Spleen (tissue), 7 donors: ENCODE measurements around the gene SMARCA5.

Experiments
- POLR2A ChIP-seq, 3 donors: fragments of 450-650 bp; IDR thresholded peaks; one replicate each; pipeline ENCODE4 v1.5.1; 2017; ENCODE audit warnings: antibody characterized with exemption in 3 of 3, mild to moderate bottlenecking in 1 of 3
- POLR2AphosphoS5 ChIP-seq, 3 donors: sonication (generic); formaldehyde crosslinking; IDR thresholded peaks; one replicate each; pipeline ENCODE4 v1.5.1; 2017; ENCODE audit warnings: antibody characterized with exemption in 3 of 3
- TF ChIP-seq, protein P1 (sequence below), 11 experiments: fragments of 200-600 bp in 7 of 11; fragments of 450-650 bp in 4 of 11; sonication (generic) in 4 of 11; IDR thresholded peaks in 8 of 11; conservative IDR thresholded peaks in 3 of 11; 1 replicate in 7 of 11; 2 replicates in 4 of 11; pipeline versions ENCODE4 v1.4.0 to v1.8.0; 2016 to 2021; ENCODE audit warnings: antibody characterized with exemption in 11 of 11, inconsistent platforms in 4 of 11, mild to moderate bottlenecking in 1 of 11
- donor health status: DM: no; HTN: no; CAD: no; lungs with moderate emphysema.
- donor health status: DM: no; HTN: no; CAD: no.
- donor health status: DM: no; HTN: no; CAD: no.

DNA sequence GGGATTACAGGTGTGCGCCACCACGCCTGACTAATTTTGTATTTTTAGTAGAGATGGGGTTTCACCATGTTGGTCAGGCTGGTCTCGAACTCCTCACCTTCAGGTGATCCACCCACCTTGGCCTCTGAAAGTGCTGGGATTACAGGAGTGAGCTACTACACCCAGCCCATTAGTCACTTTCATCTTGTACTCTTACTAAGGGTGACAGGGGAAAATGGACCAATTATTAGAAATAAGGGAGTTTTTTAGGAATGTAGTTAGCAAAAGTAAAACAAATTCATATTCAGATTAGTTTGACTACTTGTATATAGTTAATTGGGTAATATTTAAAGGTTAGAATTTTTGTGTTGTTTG lies 26.1 kb downstream of the SMARCA5 start:
- TF ChIP-seq, protein P1, sequence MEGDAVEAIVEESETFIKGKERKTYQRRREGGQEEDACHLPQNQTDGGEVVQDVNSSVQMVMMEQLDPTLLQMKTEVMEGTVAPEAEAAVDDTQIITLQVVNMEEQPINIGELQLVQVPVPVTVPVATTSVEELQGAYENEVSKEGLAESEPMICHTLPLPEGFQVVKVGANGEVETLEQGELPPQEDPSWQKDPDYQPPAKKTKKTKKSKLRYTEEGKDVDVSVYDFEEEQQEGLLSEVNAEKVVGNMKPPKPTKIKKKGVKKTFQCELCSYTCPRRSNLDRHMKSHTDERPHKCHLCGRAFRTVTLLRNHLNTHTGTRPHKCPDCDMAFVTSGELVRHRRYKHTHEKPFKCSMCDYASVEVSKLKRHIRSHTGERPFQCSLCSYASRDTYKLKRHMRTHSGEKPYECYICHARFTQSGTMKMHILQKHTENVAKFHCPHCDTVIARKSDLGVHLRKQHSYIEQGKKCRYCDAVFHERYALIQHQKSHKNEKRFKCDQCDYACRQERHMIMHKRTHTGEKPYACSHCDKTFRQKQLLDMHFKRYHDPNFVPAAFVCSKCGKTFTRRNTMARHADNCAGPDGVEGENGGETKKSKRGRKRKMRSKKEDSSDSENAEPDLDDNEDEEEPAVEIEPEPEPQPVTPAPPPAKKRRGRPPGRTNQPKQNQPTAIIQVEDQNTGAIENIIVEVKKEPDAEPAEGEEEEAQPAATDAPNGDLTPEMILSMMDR (IDR thresholded peaks at IDR 0.05 in 8 of 11, conservative IDR thresholded peaks at IDR 0.05 in 3 of 11), result no peak
- TF ChIP-seq POLR2A (IDR thresholded peaks at IDR 0.05), result no peak
- no peak for TF ChIP-seq POLR2AphosphoS5 (IDR thresholded peaks at IDR 0.05)
